ENCODE results near the gene CENPO.
"Not testable (repeated sequence)": the region's sequence is repeated elsewhere in the genome, so short reads cannot be mapped to it uniquely, and the experiment has no call there.

The CENPO gene

DNA sequence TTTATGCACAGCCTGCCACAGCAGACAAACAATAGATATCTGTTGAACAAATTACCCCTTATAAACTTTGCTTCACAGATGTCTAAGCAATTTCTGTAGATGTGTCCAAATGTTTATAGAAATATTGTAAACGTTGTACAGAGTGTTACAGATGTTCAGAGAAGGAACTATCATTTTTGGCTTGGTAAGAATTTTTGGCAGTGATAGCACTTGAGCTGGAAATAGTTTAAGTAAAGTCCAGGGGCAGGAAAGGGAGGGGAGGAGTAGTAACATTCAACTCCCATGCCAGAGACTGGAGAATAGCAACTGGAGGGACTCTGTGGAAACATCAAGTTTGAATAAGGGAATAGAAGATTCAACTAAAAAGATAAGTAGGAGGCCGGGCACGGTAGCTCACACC, 4.4 kb upstream of the CENPO start:
- no peak for DNase-seq (ENCODE audit: low read depth, low spot score)

- no peak for DNase-seq (ENCODE audit: low read depth, low spot score)
Measured at GRCh38 chr2:24791452-24791851, 1.8 kb upstream of the CENPO start.

- DNase-seq (ENCODE audit: low read depth, low spot score), result no peak
Measured at GRCh38 chr2:24792542-24792873, 717 bp upstream of the CENPO start.

DNA sequence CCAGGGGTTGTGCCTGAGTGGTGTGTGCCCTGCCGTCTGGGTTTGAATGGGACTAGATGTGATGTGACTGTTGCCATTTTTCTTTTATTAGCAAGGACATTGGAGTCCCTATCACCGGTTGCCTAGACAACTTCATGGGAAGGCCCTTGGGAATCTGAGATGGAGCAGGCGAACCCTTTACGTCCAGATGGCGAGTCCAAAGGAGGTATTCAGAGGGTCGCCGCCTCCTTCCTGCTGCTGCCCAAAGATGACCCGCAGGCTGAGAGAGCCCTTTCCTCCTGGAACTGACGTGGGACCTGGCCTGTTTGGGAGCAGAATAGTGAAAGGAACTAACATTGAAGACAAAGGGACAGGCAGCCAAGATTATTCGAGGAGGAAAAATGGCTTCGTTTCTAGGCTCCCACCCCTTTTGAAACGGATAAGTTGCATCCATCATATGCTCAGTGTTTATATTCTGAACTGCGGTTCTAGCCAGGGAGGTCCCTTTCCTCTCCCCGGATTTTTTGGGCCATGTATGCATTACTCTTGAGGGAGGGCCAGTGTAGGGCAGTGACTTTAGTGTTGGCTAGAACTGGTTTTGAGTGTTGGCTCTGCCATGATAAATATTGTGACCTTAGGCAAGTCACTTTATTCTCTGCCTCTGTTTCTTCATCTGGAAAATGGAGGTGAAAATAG, 673 bp downstream of the CENPO start:
- DNase-seq (ENCODE audit: low read depth, low spot score), result no peak

GRCh38 chr2:24797644-24798043, 4.4 kb downstream of the CENPO start:
- no peak for DNase-seq (ENCODE audit: low read depth, low spot score)

- DNase-seq (ENCODE audit: low read depth, low spot score), result not testable (repeated sequence)
Measured at GRCh38 chr2:24800487-24800886, 7.3 kb downstream of the CENPO start.

GRCh38 chr2:24805811-24806660, 12.8 kb downstream of the CENPO start:
- not testable (repeated sequence) for DNase-seq (ENCODE audit: low read depth, low spot score)

GRCh38 chr2:24806661-24807036, 13.4 kb downstream of the CENPO start:
- DNase-seq (ENCODE audit: low read depth, low spot score), result no peak

GRCh38 chr2:24809316-24810007, 16.2 kb downstream of the CENPO start:
- DNase-seq (ENCODE audit: low read depth, low spot score), result no peak

GRCh38 chr2:24813691-24814137, 20.5 kb downstream of the CENPO start:
- no peak for DNase-seq (ENCODE audit: low read depth, low spot score)

GRCh38 chr2:24814516-24814915, 21.3 kb downstream of the CENPO start:
- DNase-seq (ENCODE audit: low read depth, low spot score), result no peak

DNA sequence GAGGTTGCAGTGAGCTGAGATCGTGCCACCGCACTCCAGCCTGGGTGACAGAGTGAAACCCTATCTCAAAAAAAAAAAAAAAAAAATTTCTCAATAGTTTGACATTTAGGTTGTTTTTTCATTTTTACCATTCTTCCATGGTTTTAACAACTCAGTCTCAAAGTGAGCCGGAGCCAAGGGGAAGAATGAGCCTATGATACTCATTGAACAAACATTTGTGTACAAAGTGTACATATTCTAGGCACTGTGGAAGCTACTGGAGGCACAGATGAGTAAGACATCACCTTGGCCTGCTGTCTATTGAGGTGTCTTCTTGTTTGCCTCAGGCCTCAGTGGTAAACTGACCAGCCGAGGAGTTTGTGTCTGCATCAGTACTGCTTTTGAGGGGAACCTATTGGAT, 21.9 kb downstream of the CENPO start:
- no peak for DNase-seq (ENCODE audit: low read depth, low spot score)

DNA sequence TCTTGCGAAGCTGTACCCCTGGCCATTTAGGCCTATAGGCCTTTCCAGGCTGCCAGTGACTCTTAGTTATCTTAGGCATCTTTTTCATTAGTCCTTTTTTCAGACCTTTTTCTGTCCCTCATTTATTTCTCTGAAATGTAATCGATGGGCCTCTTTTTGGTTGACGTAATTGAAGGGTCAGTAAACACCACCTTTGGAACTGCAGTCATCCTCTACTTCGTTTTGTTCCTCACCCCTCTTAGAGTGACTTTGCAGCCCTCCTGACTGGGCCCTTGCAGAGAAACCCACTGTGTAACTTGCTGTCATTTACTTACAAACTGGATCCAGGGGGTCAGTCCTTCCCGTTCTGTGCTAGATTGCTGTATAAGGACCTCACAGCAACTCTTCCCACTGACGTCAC, 23.2 kb downstream of the CENPO start:
- no peak for DNase-seq (ENCODE audit: low read depth, low spot score)

DNA sequence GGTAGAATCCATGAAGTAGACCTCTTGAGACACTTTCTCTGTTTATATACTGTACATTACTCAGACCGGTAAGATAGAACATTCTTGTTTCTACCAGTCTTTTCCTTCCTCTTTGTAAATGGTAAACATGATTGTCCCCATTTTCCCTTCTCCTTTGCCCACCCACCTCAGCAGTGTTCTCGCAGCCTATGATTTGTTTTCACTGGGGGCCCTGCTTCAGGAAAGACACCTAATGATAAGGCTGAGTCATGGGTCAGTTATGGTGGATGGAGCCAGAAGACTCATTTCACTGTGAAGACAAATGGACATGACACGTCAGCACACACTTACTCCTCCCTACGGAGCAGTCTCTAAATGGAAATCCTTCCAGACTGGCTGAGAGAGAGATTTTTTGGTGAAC, 23.7 kb downstream of the CENPO start:
- no peak for DNase-seq (ENCODE audit: low read depth, low spot score)

- no peak for DNase-seq (ENCODE audit: low read depth, low spot score)
Measured at GRCh38 chr2:24818721-24819167, 25.5 kb downstream of the CENPO start.

- no peak for DNase-seq (ENCODE audit: low read depth, low spot score)
Measured at GRCh38 chr2:24819442-24820174, 26.4 kb downstream of the CENPO start.

DNA sequence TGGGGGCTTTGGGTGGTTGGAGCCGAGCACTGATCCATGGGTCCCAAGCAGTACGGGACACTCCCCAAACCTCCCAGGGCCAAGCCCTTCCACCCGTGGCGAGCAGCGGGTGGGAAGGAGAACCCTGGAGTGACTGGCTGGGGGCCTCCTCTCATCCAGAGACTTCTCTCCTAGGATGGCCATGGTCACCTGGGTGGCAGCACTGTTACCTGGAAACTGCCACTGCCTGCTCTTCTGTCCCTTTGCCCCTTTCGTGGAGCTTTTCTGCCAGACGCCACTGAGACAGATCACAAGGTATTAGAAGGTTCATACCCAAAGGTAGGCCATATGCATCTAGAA, 26.9 kb downstream of the CENPO start:
- no peak for DNase-seq (ENCODE audit: low read depth, low spot score)

- DNase-seq (ENCODE audit: low read depth, low spot score), result no peak
Measured at GRCh38 chr2:24820598-24821432, 27.6 kb downstream of the CENPO start.

DNA sequence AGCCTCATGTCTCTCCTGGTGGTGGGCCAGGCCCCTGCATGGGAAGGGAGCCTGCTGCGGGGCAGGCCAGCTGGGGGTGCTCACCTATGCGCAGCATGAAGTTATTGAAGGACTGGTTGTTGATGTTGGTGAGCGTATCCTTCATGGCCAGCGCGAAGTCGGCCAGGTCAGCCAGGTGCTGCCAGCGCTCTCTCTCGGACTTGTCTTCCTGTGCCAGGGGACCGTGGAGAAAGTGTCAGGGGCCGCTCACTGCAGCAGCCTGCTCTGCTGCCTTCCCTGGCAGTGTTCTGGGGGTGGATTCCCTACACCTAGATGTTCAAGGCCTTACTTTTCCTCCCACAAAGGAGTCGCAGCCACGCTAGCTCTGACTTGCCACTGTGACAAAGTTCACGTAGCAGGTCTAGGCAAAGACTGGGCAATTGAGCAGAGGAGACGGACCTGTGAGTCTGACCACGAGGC, 28.2 kb downstream of the CENPO start:
- no peak for DNase-seq (ENCODE audit: low read depth, low spot score)

GRCh38 chr2:24822049-24822706, 29.0 kb downstream of the CENPO start:
- DNase-seq (ENCODE audit: low read depth, low spot score), result no peak

Data from activated naive CD8-positive, alpha-beta T cell treated with anti-CD3 and anti-CD28 coated beads, Interleukin-2, amount 50 U/mL, for 16 hours (primary cell).